HG03064 (cell line): ENCODE data around the gene CLEC16A.

Experiments
- ATAC-seq: cut with Tn5 transposase; IDR thresholded peaks from one replicate; pipeline ENCODE4 v1.9.1; 2021; ENCODE audit warnings: low read depth; ENCODE audit not compliant: unreplicated experiment

The CLEC16A gene

GRCh38 chr16:11010575-11011221 lies 66.3 kb downstream of the CLEC16A start:
- ATAC-seq: no peak

DNA sequence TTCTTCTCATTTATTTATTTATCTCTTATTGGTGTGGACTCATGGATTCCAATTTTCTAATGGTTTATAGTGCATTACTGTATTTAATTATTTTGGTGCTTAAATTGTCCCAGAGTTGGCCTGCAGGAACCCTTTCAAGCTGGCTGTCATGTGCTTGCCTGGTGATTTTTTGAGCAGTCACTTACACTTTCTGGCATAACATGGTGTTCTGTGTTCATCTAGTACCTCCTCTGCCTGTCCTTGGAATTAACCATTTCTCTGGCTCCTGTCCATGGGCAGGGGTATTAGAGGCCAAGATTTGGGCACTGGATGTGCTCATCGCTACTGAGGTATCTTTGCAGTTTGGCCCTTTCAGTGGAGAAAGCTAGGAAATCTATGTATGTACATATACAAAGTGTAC lies 67.0 kb downstream of the CLEC16A start:
- ATAC-seq: no peak

- no peak for ATAC-seq
These were observed 68.5 kb downstream of the CLEC16A start for GRCh38 chr16:11012841-11013240.

DNA sequence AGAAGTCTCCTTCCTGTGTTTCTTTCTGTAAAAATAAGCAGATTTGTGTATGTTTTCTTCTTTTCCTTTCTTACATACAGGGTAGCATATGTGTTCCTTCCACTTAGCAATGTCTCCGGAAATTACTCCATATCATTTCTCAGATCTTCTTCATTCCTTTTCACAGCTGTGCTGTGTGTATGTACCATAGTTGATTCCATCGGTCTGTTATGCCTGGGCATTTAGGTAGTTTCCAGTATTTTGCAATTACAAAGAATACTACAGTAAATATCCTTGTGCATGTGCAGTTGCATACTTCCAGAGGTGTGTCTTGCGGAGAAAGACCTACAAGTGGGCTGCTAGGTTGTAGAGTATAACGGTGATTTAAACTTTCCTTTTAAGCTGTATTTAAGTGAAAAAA lies 69.8 kb downstream of the CLEC16A start:
- ATAC-seq: no peak

DNA sequence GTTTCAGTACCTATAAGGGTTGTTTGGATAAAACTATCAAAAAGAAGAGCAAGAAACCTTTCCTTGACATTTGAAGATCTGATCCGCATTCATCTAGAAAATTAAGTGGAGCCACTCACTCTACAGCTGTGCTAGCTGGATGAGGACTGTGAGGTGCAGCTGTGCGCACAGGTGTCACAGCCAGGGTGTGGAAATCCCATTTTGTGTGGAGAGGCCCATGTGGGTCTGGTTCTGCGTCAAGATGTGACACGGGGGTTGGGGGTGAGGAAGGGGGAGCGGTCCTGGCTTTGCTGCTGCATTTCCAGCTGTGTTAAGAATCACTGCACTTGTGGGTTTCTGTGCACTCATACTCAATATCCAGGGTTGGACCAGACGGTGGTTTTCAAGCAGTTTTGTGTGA lies 70.7 kb downstream of the CLEC16A start:
- ATAC-seq: no peak

- no peak for ATAC-seq
These were observed 71.2 kb downstream of the CLEC16A start for GRCh38 chr16:11015607-11016006.

DNA sequence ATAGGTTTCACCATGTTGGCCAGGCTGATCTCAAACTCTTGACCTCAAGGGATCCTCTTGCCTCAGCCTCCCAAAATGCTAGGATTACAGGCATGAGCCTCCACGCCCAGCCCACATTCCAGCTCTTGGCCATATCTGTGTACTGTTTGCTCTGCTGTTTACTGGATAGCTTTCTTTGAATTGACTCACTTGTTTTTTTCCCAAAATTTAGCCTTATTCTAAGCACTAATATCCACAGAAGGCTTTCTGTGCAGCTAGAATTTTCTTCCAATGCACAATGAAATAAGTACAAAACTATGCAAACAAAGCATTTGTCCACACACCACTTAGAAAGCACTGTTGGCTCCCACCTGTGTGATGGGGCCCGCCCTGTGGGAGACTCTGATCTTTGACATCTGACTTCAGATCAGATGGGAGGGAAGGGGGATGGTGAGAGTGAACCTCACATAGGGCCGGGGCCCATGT lies 72.2 kb downstream of the CLEC16A start:
- no peak for ATAC-seq

DNA sequence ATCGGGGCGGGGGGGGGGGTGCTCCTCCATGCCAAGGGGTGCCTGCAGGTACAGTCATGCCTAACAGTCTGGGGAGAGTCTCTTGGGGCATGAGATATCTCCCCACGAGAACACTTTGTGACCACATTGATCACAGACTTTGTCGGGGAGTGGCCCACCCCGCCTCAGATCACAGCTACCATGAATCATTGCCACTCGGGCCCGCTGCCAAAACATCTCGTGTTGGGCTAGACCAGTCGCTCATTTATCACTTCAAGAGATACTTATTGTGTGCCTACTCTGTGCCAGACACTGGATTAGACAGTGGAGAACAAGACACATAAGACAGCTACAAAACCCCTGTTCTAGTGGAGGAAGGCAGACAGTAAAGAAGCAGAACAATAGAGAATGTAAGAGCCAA lies 72.6 kb downstream of the CLEC16A start:
- ATAC-seq: no peak

GRCh38 chr16:11017499-11017898 lies 73.1 kb downstream of the CLEC16A start:
- ATAC-seq: no peak

DNA sequence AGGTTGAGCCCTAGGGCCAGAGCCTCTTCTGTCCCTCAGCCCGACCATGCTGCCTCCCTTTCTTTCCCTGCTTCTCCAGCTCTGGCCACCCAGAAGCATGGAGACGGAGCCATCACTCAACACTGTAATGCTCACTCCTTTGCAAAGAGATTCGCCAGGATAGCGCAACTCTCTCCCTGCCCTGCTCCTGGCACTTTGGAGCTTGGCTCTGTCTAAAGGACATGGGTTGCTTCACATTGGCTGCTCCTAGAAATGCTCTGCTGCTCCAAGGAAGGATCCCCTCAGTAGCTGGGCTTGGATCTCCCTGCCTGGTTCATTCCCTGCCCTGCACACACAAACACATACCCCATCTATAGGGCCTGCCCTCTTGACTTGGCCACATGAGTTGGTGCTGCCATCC lies 76.0 kb downstream of the CLEC16A start:
- ATAC-seq: no peak

- ATAC-seq: no peak
These were observed 76.6 kb downstream of the CLEC16A start for GRCh38 chr16:11020792-11021551.

GRCh38 chr16:11022002-11022401 lies 77.6 kb downstream of the CLEC16A start:
- no peak for ATAC-seq

DNA sequence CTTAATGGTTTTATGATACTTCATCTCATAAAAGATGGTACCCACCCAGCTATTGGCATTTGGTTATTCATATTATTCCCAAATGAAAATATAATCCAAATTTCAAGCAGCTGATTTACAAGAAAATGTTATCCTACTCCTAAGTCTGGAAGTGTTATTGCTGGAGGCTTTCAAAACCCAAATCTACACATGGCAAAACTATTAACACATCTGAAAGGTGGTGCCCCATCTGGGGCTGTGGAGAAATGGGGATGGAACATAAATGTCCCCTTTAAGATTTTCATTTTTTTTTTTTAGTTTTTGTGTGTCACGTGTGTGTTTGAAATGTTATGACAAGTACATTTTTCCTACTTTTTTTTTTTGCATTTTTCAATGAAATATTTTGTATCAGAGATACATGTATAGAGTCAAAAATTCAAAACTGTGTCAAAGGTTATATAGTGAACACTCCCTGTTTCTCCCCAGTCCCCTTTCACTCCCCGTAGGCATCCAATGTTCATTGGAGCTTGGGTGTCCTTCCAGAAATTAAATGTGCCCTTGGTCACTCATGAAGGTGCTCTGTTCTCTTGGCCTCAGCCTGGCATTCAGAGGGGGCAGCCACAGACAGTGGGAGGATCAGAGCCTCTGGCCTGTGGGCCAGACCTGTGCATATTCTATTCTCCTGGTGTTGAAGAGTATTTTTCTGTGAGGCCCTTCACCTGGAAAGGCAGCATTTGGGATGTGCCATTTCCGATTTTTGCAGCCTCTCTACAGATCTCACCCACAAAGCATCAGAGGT lies 79.1 kb downstream of the CLEC16A start:
- ATAC-seq: no peak

GRCh38 chr16:11024333-11025053 lies 80.1 kb downstream of the CLEC16A start:
- no peak for ATAC-seq

- ATAC-seq: no peak
These were observed 80.8 kb downstream of the CLEC16A start for GRCh38 chr16:11025120-11025531.

DNA sequence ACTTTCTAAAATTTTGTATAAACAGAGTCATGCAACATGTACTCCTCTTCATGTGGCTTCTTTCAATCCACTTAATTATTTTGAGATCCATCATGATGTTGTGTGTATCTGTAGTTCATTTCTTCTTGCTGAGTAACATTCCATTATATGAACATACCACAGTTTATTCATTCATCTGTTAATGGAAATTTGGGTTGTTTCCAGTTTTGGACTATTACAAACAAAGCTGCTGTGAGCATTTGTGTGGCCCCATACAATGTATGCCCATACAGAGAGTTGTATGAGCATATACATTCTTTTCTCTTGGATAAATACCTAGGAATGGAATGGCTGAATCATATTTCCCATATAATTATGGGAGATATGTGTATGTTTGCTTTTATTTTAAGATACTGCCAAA lies 85.6 kb downstream of the CLEC16A start:
- no peak for ATAC-seq

- ATAC-seq: no peak
These were observed 86.7 kb downstream of the CLEC16A start for GRCh38 chr16:11030990-11031510.

GRCh38 chr16:11032000-11032921 lies 87.9 kb downstream of the CLEC16A start:
- no peak for ATAC-seq

DNA sequence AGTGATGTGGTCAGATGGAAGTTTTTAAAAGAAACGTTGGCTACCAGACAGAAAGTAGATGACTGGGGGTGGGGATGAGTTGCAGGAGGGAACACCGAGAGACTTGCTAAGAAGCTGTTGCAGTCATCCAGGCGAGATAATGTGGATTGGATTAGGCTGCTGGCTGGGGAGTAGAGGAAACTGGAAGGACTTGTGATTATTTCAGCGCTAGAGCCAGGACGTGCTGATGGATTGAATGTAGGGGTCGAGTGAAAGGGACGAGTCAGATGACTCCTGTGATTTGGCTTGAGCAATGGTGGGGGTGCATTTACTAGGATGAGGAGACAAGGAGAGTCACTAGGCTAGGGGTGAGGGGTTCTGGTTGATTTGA lies 88.5 kb downstream of the CLEC16A start:
- ATAC-seq: no peak
